ENCODE measurements around the gene ALDH2.

Gene ALDH2

GRCh38 chr12:111781085-111781658 lies 14.4 kb downstream of the ALDH2 start:
- H3K9me3 Mint-ChIP-seq: no peaks in the 10 kb centered on the region
- peaks cover 3% of the 10 kb centered on the region for H3K27me3 Mint-ChIP-seq
- no peak overlapping the region for H3K27ac Mint-ChIP-seq (ENCODE audit: low read depth)
- no peak for DNase-seq (ENCODE audit: low spot score in 2 of 2)
- H3K36me3 Mint-ChIP-seq (ENCODE audit: insufficient read depth): peaks cover 4% of the 10 kb centered on the region
- H3K4me3 Mint-ChIP-seq: no peak overlapping the region
- no peaks in the 10 kb centered on the region for H3K4me1 Mint-ChIP-seq
- ATAC-seq (replicated peaks; ENCODE audit: extremely low read depth, poor library complexity, severe bottlenecking): no peak

DNA sequence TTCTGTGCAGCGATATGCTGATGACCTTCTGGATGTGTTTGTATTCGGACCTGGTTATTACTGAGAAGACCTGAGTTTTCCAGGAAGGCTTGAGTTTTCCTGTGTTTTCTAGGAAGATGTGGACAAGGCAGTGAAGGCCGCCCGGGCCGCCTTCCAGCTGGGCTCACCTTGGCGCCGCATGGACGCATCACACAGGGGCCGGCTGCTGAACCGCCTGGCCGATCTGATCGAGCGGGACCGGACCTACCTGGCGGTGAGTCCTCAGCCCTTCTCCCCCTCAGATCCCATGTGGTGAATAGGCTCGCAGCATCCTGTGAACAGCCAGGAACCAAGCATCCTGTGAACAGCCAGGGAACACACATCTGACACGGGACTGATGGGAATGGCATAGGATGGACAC lies 16.3 kb downstream of the ALDH2 start:
- ATAC-seq (replicated peaks; ENCODE audit: extremely low read depth, poor library complexity, severe bottlenecking) (no peak), DNase-seq (ENCODE audit: low spot score in 2 of 2) (no peak)
- H3K27ac Mint-ChIP-seq (ENCODE audit: low read depth): no peak overlapping the region
- no peak overlapping the region for H3K4me3 Mint-ChIP-seq
- no peaks in the 10 kb centered on the region for H3K27me3 Mint-ChIP-seq
- H3K9me3 Mint-ChIP-seq: no peaks in the 10 kb centered on the region
- H3K36me3 Mint-ChIP-seq (ENCODE audit: insufficient read depth): peaks cover 4% of the 10 kb centered on the region
- no peaks in the 10 kb centered on the region for H3K4me1 Mint-ChIP-seq

GRCh38 chr12:111784953-111785352 lies 18.2 kb downstream of the ALDH2 start:
- H3K9me3 Mint-ChIP-seq: no peaks in the 10 kb centered on the region
- H3K4me1 Mint-ChIP-seq: no peaks in the 10 kb centered on the region
- no peak overlapping the region for H3K27ac Mint-ChIP-seq (ENCODE audit: low read depth)
- ATAC-seq (replicated peaks; ENCODE audit: extremely low read depth, poor library complexity, severe bottlenecking) (no peak), DNase-seq (ENCODE audit: low spot score in 2 of 2) (no peak)
- no peaks in the 10 kb centered on the region for H3K27me3 Mint-ChIP-seq
- peaks cover 7% of the 10 kb centered on the region for H3K36me3 Mint-ChIP-seq (ENCODE audit: insufficient read depth)
- H3K4me3 Mint-ChIP-seq: no peak overlapping the region

DNA sequence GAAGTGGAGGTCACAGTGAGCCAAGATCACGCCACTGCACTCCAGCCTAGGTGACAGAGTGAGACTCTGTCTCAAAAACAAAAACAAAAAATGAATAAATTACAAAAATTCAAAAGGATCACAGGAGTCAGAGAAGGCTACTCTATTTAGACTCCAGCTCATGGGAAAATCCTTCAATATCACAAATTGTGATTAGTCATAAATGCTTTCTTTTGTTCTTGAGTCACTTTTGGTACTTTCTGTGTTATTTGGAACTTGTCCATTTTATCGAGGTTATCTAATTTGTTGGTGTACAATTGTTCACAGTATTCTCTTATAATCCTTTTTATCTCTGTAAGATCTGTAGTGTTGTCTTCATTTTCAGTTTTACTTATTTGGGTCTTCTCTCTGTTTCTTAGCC lies 18.9 kb downstream of the ALDH2 start:
- no peak overlapping the region for H3K4me3 Mint-ChIP-seq
- no peak overlapping the region for H3K27ac Mint-ChIP-seq (ENCODE audit: low read depth)
- H3K4me1 Mint-ChIP-seq: no peaks in the 10 kb centered on the region
- no peak for DNase-seq (ENCODE audit: low spot score in 2 of 2)
- peaks cover 6% of the 10 kb centered on the region for H3K36me3 Mint-ChIP-seq (ENCODE audit: insufficient read depth)
- no peak for ATAC-seq (replicated peaks; ENCODE audit: extremely low read depth, poor library complexity, severe bottlenecking)
- no peaks in the 10 kb centered on the region for H3K27me3 Mint-ChIP-seq
- H3K9me3 Mint-ChIP-seq: no peaks in the 10 kb centered on the region

- Mint-ChIP-seq H3K4me1 (no peaks in the 10 kb centered on the region), H3K36me3 (ENCODE audit: insufficient read depth) (peaks cover 3% of the 10 kb centered on the region), H3K27ac (ENCODE audit: low read depth) (no peak overlapping the region), H3K27me3 (no peaks in the 10 kb centered on the region), H3K9me3 (no peaks in the 10 kb centered on the region), H3K4me3 (no peak overlapping the region)
- DNase-seq (ENCODE audit: low spot score in 2 of 2) (no peak), ATAC-seq (replicated peaks; ENCODE audit: extremely low read depth, poor library complexity, severe bottlenecking) (no peak)
Observed at GRCh38 chr12:111788178-111788654, 21.5 kb downstream of the ALDH2 start.

GRCh38 chr12:111789779-111790178 lies 23.0 kb downstream of the ALDH2 start:
- Mint-ChIP-seq H3K4me1 (no peaks in the 10 kb centered on the region), H3K27me3 (no peaks in the 10 kb centered on the region), H3K9me3 (no peaks in the 10 kb centered on the region), H3K36me3 (ENCODE audit: insufficient read depth) (peaks cover 3% of the 10 kb centered on the region), H3K27ac (ENCODE audit: low read depth) (no peak overlapping the region), H3K4me3 (no peak overlapping the region)
- ATAC-seq (replicated peaks; ENCODE audit: extremely low read depth, poor library complexity, severe bottlenecking) (no peak), DNase-seq (ENCODE audit: low spot score in 2 of 2) (no peak)

GRCh38 chr12:111791507-111791906 lies 24.8 kb downstream of the ALDH2 start:
- Mint-ChIP-seq H3K4me1 (no peaks in the 10 kb centered on the region), H3K9me3 (no peaks in the 10 kb centered on the region), H3K36me3 (ENCODE audit: insufficient read depth) (peaks cover 3% of the 10 kb centered on the region), H3K27me3 (no peaks in the 10 kb centered on the region), H3K4me3 (no peak overlapping the region), H3K27ac (ENCODE audit: low read depth) (no peak overlapping the region)
- DNase-seq (ENCODE audit: low spot score in 2 of 2): no peak
- no peak for ATAC-seq (replicated peaks; ENCODE audit: extremely low read depth, poor library complexity, severe bottlenecking)

GRCh38 chr12:111792155-111792855 lies 25.6 kb downstream of the ALDH2 start:
- ATAC-seq (replicated peaks; ENCODE audit: extremely low read depth, poor library complexity, severe bottlenecking) (no peak), DNase-seq (ENCODE audit: low spot score in 2 of 2) (no peak)
- peaks cover 3% of the 10 kb centered on the region for H3K36me3 Mint-ChIP-seq (ENCODE audit: insufficient read depth)
- no peak overlapping the region for H3K27ac Mint-ChIP-seq (ENCODE audit: low read depth)
- no peaks in the 10 kb centered on the region for H3K9me3 Mint-ChIP-seq
- no peaks in the 10 kb centered on the region for H3K4me1 Mint-ChIP-seq
- no peaks in the 10 kb centered on the region for H3K27me3 Mint-ChIP-seq
- no peak overlapping the region for H3K4me3 Mint-ChIP-seq

- Mint-ChIP-seq H3K27me3 (no peaks in the 10 kb centered on the region), H3K4me3 (no peak overlapping the region), H3K9me3 (no peaks in the 10 kb centered on the region), H3K36me3 (ENCODE audit: insufficient read depth) (peaks cover 3% of the 10 kb centered on the region), H3K4me1 (no peaks in the 10 kb centered on the region), H3K27ac (ENCODE audit: low read depth) (no peak overlapping the region)
- DNase-seq (ENCODE audit: low spot score in 2 of 2) (no peak), ATAC-seq (replicated peaks; ENCODE audit: extremely low read depth, poor library complexity, severe bottlenecking) (no peak)
Observed at GRCh38 chr12:111792856-111793235, 26.1 kb downstream of the ALDH2 start.

- Mint-ChIP-seq H3K4me1 (no peaks in the 10 kb centered on the region), H3K27me3 (no peaks in the 10 kb centered on the region), H3K9me3 (no peaks in the 10 kb centered on the region), H3K27ac (ENCODE audit: low read depth) (no peak overlapping the region), H3K4me3 (no peak overlapping the region), H3K36me3 (ENCODE audit: insufficient read depth) (peaks cover 2% of the 10 kb centered on the region)
- ATAC-seq (replicated peaks; ENCODE audit: extremely low read depth, poor library complexity, severe bottlenecking) (no peak), DNase-seq (ENCODE audit: low spot score in 2 of 2) (no peak)
Observed at GRCh38 chr12:111798182-111798581, 31.4 kb downstream of the ALDH2 start.

DNA sequence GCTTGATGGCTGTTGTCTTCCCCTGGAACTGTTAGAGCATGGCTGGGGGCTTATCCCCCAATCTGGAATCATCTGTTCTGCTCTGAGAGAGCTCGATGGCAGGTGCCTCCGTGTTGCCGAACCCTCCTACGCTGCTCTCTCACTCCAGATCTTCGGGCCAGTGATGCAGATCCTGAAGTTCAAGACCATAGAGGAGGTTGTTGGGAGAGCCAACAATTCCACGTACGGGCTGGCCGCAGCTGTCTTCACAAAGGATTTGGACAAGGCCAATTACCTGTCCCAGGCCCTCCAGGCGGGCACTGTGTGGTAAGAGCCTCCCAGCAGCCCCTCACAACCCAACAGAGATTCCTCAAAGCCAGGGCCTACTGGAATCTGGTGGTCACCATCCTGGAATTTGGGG lies 33.0 kb downstream of the ALDH2 start:
- Mint-ChIP-seq H3K27ac (ENCODE audit: low read depth) (no peak overlapping the region), H3K9me3 (no peaks in the 10 kb centered on the region), H3K36me3 (ENCODE audit: insufficient read depth) (peaks cover 2% of the 10 kb centered on the region), H3K4me1 (no peaks in the 10 kb centered on the region), H3K4me3 (no peak overlapping the region), H3K27me3 (no peaks in the 10 kb centered on the region)
- DNase-seq (ENCODE audit: low spot score in 2 of 2) (no peak), ATAC-seq (replicated peaks; ENCODE audit: extremely low read depth, poor library complexity, severe bottlenecking) (no peak)

- DNase-seq (ENCODE audit: low spot score in 2 of 2) (no peak), ATAC-seq (replicated peaks; ENCODE audit: extremely low read depth, poor library complexity, severe bottlenecking) (no peak)
- no peaks in the 10 kb centered on the region for H3K4me1 Mint-ChIP-seq
- no peak overlapping the region for H3K4me3 Mint-ChIP-seq
- H3K9me3 Mint-ChIP-seq: no peaks in the 10 kb centered on the region
- H3K27me3 Mint-ChIP-seq: no peaks in the 10 kb centered on the region
- no peak overlapping the region for H3K27ac Mint-ChIP-seq (ENCODE audit: low read depth)
- peaks cover 5% of the 10 kb centered on the region for H3K36me3 Mint-ChIP-seq (ENCODE audit: insufficient read depth)
Observed at GRCh38 chr12:111803038-111803626, 36.4 kb downstream of the ALDH2 start.

GRCh38 chr12:111803851-111804250 lies 37.1 kb downstream of the ALDH2 start:
- Mint-ChIP-seq H3K4me3 (no peak overlapping the region), H3K36me3 (ENCODE audit: insufficient read depth) (peaks cover 5% of the 10 kb centered on the region), H3K27ac (ENCODE audit: low read depth) (no peak overlapping the region), H3K4me1 (no peaks in the 10 kb centered on the region), H3K27me3 (no peaks in the 10 kb centered on the region), H3K9me3 (no peaks in the 10 kb centered on the region)
- DNase-seq (ENCODE audit: low spot score in 2 of 2) (no peak), ATAC-seq (replicated peaks; ENCODE audit: extremely low read depth, poor library complexity, severe bottlenecking) (no peak)

Measured in central memory CD8-positive, alpha-beta T cell (primary cell).